ENCODE data around the gene TELO2.

The TELO2 gene

DNA sequence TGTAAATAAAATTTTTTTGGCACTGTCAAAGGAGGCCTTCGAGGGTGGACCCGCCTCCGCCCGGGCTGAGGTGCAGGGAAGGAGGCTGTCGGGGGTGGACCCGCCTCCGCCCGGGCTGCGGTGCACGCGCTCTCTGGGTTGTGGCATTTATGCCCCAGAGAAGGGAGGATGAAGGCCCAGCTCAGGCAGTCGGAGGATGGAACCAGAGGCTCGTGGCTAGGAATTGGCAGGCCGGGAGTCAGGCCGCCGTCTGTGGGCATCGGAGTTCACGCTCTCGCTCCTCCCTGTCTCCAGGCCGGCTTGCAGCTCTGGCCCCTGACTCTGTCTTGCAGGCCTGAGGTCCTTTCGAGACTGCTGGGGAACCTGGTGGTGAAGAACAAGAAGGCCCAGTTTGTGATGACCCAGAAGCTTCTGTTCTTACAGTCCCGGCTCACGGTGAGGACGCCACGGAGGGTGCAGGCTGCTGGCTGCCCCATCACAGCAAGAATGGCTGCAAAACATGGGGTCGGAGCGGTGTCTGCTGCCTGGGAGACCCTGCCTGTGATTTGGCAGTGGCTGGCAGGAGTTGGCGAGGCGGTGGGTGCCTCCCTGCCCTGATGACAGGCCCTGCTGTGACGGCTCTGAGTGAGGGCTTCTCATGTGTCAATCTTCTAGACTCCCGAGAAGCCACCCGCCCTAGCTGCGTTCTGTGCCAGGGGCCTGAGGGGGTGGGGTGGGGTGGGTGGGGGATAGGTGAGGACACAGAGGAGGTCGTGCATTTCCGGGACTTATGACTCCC is 5.9 kb downstream of the TELO2 start:
- TF ChIP-seq, protein P1, sequence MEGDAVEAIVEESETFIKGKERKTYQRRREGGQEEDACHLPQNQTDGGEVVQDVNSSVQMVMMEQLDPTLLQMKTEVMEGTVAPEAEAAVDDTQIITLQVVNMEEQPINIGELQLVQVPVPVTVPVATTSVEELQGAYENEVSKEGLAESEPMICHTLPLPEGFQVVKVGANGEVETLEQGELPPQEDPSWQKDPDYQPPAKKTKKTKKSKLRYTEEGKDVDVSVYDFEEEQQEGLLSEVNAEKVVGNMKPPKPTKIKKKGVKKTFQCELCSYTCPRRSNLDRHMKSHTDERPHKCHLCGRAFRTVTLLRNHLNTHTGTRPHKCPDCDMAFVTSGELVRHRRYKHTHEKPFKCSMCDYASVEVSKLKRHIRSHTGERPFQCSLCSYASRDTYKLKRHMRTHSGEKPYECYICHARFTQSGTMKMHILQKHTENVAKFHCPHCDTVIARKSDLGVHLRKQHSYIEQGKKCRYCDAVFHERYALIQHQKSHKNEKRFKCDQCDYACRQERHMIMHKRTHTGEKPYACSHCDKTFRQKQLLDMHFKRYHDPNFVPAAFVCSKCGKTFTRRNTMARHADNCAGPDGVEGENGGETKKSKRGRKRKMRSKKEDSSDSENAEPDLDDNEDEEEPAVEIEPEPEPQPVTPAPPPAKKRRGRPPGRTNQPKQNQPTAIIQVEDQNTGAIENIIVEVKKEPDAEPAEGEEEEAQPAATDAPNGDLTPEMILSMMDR (conservative IDR thresholded peaks at IDR 0.05; ENCODE audit: low read depth, low read length), result no peak
- DNase-seq (ENCODE audit: low read depth), result no peak
- no peak overlapping the region for H3K4me3 ChIP-seq (ENCODE audit: low read depth, low read length)

DNA sequence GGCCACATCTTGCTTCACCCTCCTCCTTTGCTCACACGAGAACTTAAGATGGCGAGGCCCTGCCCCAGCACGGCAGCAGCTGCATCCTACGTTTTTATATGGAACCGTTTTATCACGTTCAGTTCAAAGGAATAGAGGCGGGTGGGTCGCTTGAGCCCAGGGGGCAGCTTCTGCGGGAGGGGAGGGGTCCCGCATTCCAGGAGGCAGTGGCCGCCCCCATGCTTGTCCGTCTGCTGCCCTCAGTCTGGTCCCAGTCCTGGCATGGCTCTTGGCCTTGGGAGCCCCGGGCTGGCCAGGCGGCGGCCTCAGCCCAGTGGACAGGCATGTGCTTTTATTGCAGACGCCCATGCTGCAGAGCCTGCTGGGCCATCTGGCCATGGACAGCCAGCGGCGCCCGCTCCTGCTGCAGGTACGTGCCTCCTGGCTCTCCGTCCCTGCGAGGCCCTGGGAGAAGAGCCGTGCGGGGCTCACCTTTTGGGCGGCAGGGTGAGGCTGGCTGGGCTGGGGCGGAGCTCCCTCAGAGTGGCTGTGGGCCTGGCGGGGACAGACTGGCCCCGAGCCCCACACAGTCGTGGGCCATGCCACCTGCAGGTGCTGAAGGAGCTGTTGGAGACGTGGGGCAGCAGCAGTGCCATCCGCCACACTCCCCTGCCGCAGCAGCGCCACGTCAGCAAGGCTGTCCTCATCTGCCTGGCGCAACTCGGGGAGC is 6.8 kb downstream of the TELO2 start:
- TF ChIP-seq, protein P1 (conservative IDR thresholded peaks at IDR 0.05; ENCODE audit: low read depth, low read length), result no peak
- no peak for DNase-seq (ENCODE audit: low read depth)
- H3K4me3 ChIP-seq (ENCODE audit: low read depth, low read length), result no peak overlapping the region

DNA sequence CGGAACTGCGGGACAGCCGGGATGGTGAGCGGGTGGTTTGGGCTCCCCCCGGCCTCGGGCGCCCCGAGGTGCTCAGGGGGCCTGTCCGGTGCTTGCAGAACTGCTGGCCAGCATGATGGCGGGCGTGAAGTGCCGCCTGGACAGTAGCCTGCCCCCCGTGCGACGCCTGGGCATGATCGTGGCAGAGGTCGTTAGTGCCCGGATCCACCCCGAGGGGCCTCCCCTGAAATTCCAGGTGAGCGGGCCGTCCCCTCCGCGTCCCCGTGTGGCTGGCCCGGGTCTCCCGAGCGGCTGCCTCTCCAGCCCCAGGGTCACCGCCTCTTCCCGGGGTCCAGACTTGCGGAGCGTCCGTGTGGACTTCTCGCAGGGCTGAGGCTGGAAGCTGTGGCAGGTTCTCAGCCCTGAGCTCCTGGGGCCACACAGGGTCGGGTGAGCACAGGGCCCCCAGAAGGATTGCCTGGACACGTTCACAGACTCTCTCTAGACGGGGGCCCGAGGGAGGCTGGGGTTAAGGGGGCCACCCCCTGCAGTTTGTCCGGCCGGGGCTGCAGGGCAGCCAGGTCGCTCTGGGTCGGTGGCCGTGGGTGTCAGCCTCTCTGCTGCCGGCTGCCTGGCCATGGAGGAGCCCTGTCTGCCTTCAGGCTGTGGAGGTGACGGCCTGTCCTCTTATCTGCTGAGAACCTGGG is 7.4 kb downstream of the TELO2 start:
- no peak overlapping the region for H3K4me3 ChIP-seq (ENCODE audit: low read depth, low read length)
- no peak for DNase-seq (ENCODE audit: low read depth)
- TF ChIP-seq, protein P1 (conservative IDR thresholded peaks at IDR 0.05; ENCODE audit: low read depth, low read length), result no peak

DNA sequence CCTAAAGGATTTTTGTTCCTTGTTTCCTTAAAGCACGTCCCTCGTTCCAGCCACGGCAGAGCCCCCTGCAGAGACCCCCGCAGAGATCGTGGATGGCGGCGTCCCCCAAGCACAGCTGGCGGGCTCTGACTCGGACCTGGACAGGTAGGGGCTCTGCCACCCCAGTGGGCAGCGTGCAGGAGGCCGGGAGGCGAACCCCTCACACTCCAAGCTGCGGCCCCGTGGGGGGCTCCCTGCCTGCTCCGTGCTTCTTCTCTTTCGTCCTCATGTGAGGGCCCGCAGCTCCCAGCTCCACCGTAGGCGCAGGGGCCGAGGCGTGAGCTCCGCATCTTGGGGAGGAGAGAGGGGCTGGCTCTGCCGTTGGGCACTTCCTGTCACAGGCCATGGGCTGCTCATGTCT is 8.5 kb downstream of the TELO2 start:
- H3K4me3 ChIP-seq (ENCODE audit: low read depth, low read length), result no peak overlapping the region
- DNase-seq (ENCODE audit: low read depth), result no peak
- TF ChIP-seq, protein P1 (conservative IDR thresholded peaks at IDR 0.05; ENCODE audit: low read depth, low read length), result no peak

DNA sequence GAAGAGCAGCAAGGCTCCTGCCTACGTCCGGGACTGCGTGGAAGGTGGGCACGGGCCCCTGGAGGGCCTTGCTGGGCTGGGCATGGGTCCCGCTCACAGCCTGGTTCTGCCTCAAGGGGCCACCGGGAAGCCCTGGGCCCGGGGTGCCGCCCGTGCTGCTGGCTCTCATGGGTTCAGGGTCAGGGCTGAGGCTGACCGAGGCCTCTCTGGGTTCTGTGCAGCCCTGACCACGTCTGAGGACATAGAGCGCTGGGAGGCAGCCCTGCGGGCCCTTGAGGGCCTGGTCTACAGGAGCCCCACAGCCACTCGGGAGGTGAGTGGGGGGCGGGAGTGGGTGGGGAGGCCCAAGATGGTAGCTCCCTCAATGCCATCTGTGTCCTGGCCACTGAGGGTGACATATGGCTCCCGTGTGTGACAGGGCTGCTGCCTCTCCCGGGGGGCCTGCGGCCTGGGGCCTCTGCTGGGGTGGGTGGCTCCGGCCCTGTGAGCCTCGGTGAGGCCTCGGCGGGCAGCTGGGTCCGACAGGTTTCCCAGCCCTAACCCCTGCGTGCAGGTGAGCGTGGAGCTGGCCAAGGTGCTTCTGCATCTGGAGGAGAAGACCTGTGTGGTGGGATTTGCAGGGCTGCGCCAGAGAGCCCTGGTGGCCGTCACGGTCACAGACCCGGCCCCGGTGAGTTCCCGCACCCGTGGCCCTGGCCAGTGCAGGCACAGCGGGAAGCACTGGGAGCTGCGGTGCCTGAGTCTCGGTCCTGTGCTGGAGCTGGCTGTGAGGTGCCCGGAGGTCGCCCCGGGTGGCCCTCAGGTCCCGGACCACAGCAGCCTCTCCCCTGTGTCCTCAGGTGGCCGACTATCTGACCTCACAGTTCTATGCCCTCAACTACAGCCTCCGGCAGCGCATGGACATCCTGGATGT is 9.2 kb downstream of the TELO2 start:
- TF ChIP-seq, protein P1 (conservative IDR thresholded peaks at IDR 0.05; ENCODE audit: low read depth, low read length), result no peak
- DNase-seq (ENCODE audit: low read depth), result no peak
- no peak overlapping the region for H3K4me3 ChIP-seq (ENCODE audit: low read depth, low read length)

All from choroid plexus epithelial cell (primary cell).